ENCODE measurements around the gene HOXC13.

Gene HOXC13

DNA sequence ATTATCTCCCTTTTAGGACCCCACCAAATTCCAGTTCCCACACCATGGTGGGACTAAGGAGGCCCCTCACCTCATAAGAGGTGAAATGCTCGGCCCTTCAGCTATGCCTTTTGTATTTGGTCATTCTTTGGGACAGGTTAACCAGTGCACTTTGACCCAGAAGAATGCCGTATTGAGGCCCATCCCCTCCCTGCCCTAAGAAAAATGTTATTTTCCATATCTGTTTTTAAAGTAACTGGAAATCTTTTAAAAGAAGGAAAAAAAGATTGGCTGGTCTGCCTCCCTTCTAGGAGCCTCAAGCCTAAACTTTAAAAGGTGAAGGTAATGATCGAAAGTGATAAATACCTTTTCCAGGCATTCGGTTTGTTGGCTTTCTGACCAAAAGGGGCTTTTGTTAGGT, 5.7 kb upstream of the HOXC13 start:
- Histone ChIP-seq H2AFZ (ENCODE audit: low read depth, low read length) (no peak overlapping the region), H3K4me3 (ENCODE audit: low read depth in 1 of 2, low read length in 2 of 2) (no peak overlapping the region), H3K27ac (ENCODE audit: low read length) (no peak overlapping the region), H3K79me2 (ENCODE audit: insufficient read depth, low read length) (no peaks in the 10 kb centered on the region), H3K4me2 (ENCODE audit: insufficient read depth, low read length) (no peak overlapping the region), H3K9me3 (ENCODE audit: insufficient read depth, low read length, severe bottlenecking) (no peaks in the 10 kb centered on the region), H3K4me1 (ENCODE audit: insufficient read depth, low read length) (no peaks in the 10 kb centered on the region), H3K36me3 (ENCODE audit: insufficient read depth, low read length) (no peaks in the 10 kb centered on the region), H4K20me1 (ENCODE audit: insufficient read depth, low read length) (no peaks in the 10 kb centered on the region), H3K27me3 (ENCODE audit: insufficient read depth, low read length, poor library complexity) (peaks cover 49% of the 10 kb centered on the region), H3K9ac (ENCODE audit: low read depth, low read length) (no peak overlapping the region)
- TF ChIP-seq, protein P1, sequence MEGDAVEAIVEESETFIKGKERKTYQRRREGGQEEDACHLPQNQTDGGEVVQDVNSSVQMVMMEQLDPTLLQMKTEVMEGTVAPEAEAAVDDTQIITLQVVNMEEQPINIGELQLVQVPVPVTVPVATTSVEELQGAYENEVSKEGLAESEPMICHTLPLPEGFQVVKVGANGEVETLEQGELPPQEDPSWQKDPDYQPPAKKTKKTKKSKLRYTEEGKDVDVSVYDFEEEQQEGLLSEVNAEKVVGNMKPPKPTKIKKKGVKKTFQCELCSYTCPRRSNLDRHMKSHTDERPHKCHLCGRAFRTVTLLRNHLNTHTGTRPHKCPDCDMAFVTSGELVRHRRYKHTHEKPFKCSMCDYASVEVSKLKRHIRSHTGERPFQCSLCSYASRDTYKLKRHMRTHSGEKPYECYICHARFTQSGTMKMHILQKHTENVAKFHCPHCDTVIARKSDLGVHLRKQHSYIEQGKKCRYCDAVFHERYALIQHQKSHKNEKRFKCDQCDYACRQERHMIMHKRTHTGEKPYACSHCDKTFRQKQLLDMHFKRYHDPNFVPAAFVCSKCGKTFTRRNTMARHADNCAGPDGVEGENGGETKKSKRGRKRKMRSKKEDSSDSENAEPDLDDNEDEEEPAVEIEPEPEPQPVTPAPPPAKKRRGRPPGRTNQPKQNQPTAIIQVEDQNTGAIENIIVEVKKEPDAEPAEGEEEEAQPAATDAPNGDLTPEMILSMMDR (IDR thresholded peaks at IDR 0.05; ENCODE audit: borderline replicate concordance, extremely low read depth, low read length, poor library complexity, severe bottlenecking) = no peak
- TF ChIP-seq EZH2 (IDR thresholded peaks at IDR 0.05; ENCODE audit: borderline replicate concordance, low read depth, low read length, severe bottlenecking) = no peak
- DNase-seq (no peak), ATAC-seq (ENCODE audit: insufficient read depth, low read depth) (no peak)

- Histone ChIP-seq H3K27ac (ENCODE audit: low read length) (no peak overlapping the region), H4K20me1 (ENCODE audit: insufficient read depth, low read length) (no peaks in the 10 kb centered on the region), H3K4me1 (ENCODE audit: insufficient read depth, low read length) (no peaks in the 10 kb centered on the region), H2AFZ (ENCODE audit: low read depth, low read length) (no peak overlapping the region), H3K4me3 (ENCODE audit: low read depth in 1 of 2, low read length in 2 of 2) (no peak overlapping the region), H3K9me3 (ENCODE audit: insufficient read depth, low read length, severe bottlenecking) (no peaks in the 10 kb centered on the region), H3K27me3 (ENCODE audit: insufficient read depth, low read length, poor library complexity) (peaks cover 40% of the 10 kb centered on the region), H3K79me2 (ENCODE audit: insufficient read depth, low read length) (no peaks in the 10 kb centered on the region), H3K36me3 (ENCODE audit: insufficient read depth, low read length) (no peaks in the 10 kb centered on the region), H3K9ac (ENCODE audit: low read depth, low read length) (no peak overlapping the region), H3K4me2 (ENCODE audit: insufficient read depth, low read length) (no peak overlapping the region)
- no peak for TF ChIP-seq EZH2 (IDR thresholded peaks at IDR 0.05; ENCODE audit: borderline replicate concordance, low read depth, low read length, severe bottlenecking)
- TF ChIP-seq, protein P1 (IDR thresholded peaks at IDR 0.05; ENCODE audit: borderline replicate concordance, extremely low read depth, low read length, poor library complexity, severe bottlenecking) = no peak
- DNase-seq = no peak
- no peak for ATAC-seq (ENCODE audit: insufficient read depth, low read depth)
These were observed 3.0 kb upstream of the HOXC13 start for GRCh38 chr12:53935383-53936341.

GRCh38 chr12:53937099-53937498, 1.5 kb upstream of the HOXC13 start:
- no peak overlapping the region for H2AFZ ChIP-seq (ENCODE audit: low read depth, low read length)
- TF ChIP-seq, protein P1 (IDR thresholded peaks at IDR 0.05; ENCODE audit: borderline replicate concordance, extremely low read depth, low read length, poor library complexity, severe bottlenecking) = no peak
- no peak for TF ChIP-seq EZH2 (IDR thresholded peaks at IDR 0.05; ENCODE audit: borderline replicate concordance, low read depth, low read length, severe bottlenecking)
- no peak overlapping the region for H3K4me2 ChIP-seq (ENCODE audit: insufficient read depth, low read length)
- DNase-seq = no peak
- peaks cover 39% of the 10 kb centered on the region for H3K27me3 ChIP-seq (ENCODE audit: insufficient read depth, low read length, poor library complexity)
- H3K79me2 ChIP-seq (ENCODE audit: insufficient read depth, low read length) = no peaks in the 10 kb centered on the region
- no peaks in the 10 kb centered on the region for H3K4me1 ChIP-seq (ENCODE audit: insufficient read depth, low read length)
- H3K4me3 ChIP-seq (ENCODE audit: low read depth in 1 of 2, low read length in 2 of 2) = no peak overlapping the region
- H3K27ac ChIP-seq (ENCODE audit: low read length) = no peak overlapping the region
- no peaks in the 10 kb centered on the region for H3K9me3 ChIP-seq (ENCODE audit: insufficient read depth, low read length, severe bottlenecking)
- H4K20me1 ChIP-seq (ENCODE audit: insufficient read depth, low read length) = no peaks in the 10 kb centered on the region
- ATAC-seq (ENCODE audit: insufficient read depth, low read depth) = no peak
- H3K36me3 ChIP-seq (ENCODE audit: insufficient read depth, low read length) = no peaks in the 10 kb centered on the region
- H3K9ac ChIP-seq (ENCODE audit: low read depth, low read length) = no peak overlapping the region
